EH (cell line): Measurements from ENCODE around the gene TMEM95.

Source experiments
- DNase-seq: peaks from one replicate; pipeline ENCODE4 v3.0.0-alpha.2; 2015; ENCODE audit warnings: low read depth

TMEM95 gene

GRCh38 chr17:7379134-7379533, 24.2 kb downstream of the TMEM95 start:
- no peak for DNase-seq

- DNase-seq: peak; percentile 83
These were observed 25.4 kb downstream of the TMEM95 start for GRCh38 chr17:7380321-7380720.

- DNase-seq: no peak
These were observed 26.1 kb downstream of the TMEM95 start, which contains the start of gene TNK1 for GRCh38 chr17:7380855-7381683. Gene TNK1 (plus strand): TSS chr17:7381089. CDS start chr17:7382927, 1,838 bp downstream.

GRCh38 chr17:7382901-7383300, 27.9 kb downstream of the TMEM95 start:
- DNase-seq: no peak

GRCh38 chr17:7383371-7383741, 28.4 kb downstream of the TMEM95 start:
- DNase-seq: no peak

GRCh38 chr17:7383742-7384488, 29.0 kb downstream of the TMEM95 start:
- DNase-seq: peak; percentile 42

GRCh38 chr17:7384489-7385081, 29.6 kb downstream of the TMEM95 start:
- DNase-seq: no peak

GRCh38 chr17:7388856-7389255, 33.9 kb downstream of the TMEM95 start:
- no peak for DNase-seq

- DNase-seq: no peak
These were observed 35.3 kb downstream of the TMEM95 start for GRCh38 chr17:7389924-7390910.

GRCh38 chr17:7391307-7391706, 36.4 kb downstream of the TMEM95 start:
- DNase-seq: no peak

- DNase-seq: no peak
These were observed 38.0 kb downstream of the TMEM95 start for GRCh38 chr17:7392696-7393612.

GRCh38 chr17:7393613-7394451, 38.9 kb downstream of the TMEM95 start:
- DNase-seq: peak; percentile 37

- peak; percentile 93 for DNase-seq
These were observed 39.7 kb downstream of the TMEM95 start, which contains the start of gene PLSCR3 for GRCh38 chr17:7394452-7395191. Gene PLSCR3 (minus strand): TSS chr17:7394525. CDS start chr17:7394110, 415 bp downstream.

- DNase-seq: no peak
These were observed 41.2 kb downstream of the TMEM95 start for GRCh38 chr17:7396147-7396546.

GRCh38 chr17:7398612-7399011, 43.7 kb downstream of the TMEM95 start:
- no peak for DNase-seq

- no peak for DNase-seq
These were observed 48.2 kb downstream of the TMEM95 start for GRCh38 chr17:7403043-7403726.

GRCh38 chr17:7403727-7403976, 48.7 kb downstream of the TMEM95 start:
- no peak for DNase-seq

- peak; percentile 100 for DNase-seq
These were observed 49.2 kb downstream of the TMEM95 start, which contains the start of gene TMEM256 for GRCh38 chr17:7403977-7404736. Gene TMEM256 (minus strand): TSS chr17:7404097. CDS start chr17:7404084, 13 bp downstream.
